CD4-positive, alpha-beta T cell treated with Interferon gamma for 1 hour (primary cell): ENCODE results near the gene CDIP1.

Experiments
- DNase-seq: peaks from one replicate; pipeline ENCODE4 v3.0.0-alpha.2; 2020

CDIP1 gene

DNA sequence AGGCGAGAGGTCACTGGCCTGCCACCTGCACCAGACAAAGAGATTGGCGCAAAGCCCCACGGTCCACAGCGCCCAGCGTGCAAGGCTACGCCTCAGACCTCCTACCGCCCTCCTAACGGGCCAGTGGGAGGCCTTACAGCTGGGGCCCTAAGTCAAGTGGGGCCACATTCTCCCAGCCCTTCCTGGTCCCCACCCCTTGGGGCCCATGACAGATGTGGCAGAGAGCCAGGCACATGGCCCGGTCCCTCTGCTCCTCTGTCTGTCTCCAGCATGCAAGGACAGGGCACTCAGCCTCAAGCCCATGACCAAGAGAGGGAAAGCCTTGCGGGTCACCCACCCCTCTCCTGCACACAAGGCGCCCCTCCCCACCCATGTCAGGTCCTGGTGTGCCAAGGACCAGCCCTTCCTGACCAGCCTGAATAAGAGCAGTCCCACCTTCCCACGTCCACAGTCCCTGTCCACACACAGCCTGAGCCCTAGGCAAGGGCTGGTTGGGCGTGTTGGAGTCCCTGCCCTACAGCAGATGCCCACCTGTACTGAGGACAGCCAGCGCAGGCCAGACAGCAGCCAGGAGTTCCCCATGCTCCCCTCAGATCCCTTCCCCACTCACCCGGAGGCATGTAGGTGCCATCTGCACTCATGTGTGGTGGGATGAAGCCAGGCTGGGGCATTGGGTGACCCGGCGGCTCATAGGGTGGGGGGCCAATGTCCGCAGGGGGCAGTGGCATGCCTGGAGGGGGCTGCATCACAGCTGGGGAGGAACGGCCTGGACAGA is 25.3 kb downstream of the CDIP1 start:
- DNase-seq = no peak

DNA sequence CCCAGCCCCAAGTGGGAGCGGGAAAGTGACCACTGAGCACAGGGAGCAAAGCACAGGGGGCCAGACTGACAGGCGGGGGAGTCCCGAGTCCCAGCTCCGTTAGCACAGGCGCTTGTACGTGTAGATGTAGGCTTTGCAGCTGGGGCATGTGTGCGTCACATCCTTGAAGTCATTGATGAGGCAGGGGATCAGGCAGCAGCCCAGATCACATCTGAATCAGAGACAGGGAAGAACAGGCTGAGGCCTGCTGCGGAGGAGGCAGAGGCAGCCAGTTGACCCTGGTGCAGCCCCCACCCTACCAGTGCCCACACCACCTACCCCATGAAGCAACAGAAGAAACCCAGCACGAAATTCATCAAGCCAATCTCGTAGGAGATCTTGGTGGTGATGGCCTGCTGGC is 26.1 kb downstream of the CDIP1 start:
- DNase-seq = no peak

DNA sequence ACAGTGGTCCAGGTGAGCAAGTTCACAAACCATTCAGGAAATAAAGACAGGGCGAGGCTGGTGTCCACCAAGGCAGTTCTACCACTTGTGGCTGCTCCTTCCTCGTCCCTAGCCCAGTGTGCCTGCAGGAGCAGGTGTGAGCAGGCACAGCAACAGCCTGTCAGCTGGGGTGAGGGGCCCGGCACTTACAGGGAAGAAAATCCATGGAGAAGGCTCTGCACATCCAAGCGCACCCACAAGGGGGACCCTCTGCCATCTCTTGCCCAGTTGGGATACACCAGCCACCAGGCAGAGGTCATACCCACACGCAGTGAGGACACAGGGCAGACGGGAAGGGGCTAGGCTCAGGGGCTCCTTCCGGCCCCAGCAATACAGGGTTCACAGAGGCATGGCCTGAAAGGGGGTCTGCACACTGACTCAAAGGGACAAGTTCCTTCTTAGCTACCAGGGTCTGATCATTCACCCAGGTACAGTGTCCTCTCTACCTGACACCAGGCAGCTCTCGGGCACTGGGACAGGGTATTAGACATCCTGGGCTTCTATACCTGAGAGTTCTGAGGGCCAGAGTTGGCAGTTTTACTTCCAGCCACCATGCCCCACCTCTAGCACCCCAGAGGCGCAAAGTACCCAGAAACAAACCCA is 27.0 kb downstream of the CDIP1 start:
- DNase-seq = no peak

DNA sequence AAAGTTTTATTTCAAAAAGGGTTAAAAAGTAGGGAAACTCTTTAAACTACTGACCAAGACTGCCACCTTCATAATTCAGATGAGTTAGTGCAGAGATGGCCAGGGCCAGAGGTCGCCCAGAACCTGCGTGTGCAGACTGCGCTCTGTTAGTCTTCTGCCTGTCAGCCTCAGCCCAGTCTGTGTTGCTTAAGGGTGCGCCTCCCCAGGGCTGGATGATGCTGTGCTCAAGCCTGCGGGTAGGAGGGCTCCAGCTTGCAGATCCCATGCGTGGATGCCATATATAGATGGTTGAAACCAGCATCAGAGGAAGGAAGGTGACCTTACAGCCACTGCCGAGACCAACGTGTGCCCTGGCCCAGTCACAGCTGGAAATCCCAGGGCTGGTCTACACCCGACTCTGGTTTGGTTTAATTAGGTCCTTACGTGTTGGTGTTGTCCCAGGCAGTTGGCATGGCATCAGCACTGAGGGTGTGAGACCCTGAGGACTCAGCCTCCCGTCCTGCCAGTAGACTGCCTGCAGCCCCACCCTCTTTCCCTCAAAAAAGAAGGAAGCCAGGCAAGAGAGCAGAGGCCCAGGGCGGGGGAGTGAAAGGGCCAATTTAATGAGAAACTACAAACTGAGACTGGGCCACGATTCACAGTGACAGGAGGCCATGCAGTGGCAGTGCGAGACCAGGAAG is 27.7 kb downstream of the CDIP1 start:
- no peak for DNase-seq

DNA sequence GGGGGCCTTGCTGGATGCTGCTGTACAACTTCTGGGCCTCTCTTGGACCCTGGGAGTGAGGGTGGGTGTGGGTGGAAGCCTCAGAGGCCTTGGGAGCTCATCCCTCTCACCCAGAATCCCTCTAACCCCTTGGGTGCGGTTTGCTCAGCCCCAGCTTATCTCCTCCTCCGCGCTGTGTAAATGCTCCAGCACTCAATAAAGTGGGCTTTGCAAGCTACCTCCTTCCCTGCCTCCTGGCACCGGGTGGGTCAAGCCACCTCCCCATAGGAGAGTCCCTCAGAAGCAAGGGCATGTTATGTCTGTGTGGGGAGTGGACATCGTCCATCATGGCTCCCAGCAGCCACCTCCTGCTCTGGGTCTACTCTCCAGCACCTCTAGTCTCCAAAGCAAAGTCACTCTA is 28.4 kb downstream of the CDIP1 start:
- DNase-seq = no peak

DNA sequence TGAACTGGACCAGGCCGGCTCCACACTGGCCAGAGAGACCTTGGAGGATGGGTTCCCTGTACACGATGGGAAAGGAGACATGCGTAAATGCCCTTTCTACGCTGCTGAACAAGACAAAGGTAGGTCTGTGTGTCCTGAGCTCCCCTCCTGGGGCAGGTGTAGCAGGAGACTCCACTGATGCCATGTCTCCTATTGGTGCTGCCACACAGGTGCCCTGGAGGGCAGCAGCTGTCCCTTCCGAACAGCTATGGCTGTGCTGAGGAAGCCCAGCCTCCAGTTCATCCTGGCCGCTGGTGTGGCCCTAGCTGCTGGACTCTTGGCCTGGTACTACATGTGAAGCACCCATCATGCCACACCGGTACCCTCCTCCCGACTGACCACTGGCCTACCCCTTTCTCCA is 29.2 kb downstream of the CDIP1 start:
- no peak for DNase-seq

DNA sequence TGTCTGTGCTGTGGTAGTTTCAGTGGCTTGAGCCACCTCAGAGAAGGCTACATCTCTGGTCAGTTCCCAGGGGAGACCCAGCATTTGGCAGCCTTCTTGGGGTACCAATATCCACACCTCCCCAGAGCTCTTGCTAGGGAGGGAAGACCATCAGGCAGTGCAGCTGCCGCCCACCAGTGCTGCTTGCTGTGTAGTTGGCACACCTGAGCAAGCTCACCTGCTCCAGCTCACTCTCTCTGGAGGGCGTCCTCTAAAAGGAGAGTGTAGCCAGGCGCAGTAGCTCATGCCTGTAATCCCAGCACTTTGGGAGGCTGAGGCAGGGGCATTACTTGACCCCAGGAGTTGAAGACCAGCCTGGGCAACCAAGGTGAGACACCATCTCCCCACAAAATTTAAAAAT is 29.8 kb downstream of the CDIP1 start:
- DNase-seq = no peak

DNA sequence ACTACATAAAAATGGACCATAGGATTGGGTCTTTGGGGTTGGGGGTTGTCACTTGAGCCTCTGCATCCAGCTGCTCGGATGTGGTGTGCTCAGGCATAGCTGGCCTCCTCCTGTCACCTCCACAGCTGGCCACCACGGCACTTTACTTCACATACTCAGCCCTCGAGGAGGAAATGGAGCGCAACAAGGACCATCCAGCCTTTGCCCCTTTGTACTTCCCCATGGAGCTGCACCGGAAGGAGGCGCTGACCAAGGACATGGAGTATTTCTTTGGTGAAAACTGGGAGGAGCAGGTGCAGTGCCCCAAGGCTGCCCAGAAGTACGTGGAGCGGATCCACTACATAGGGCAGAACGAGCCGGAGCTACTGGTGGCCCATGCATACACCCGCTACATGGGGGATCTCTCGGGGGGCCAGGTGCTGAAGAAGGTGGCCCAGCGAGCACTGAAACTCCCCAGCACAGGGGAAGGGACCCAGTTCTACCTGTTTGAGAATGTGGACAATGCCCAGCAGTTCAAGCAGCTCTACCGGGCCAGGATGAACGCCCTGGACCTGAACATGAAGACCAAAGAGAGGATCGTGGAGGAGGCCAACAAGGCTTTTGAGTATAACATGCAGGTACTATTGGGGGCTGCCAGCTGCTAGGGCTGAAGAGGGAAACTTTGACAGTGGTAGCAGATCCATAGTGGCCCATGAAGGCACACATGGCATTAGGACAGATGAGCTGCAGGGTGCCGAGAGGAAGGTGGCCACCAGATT is 30.8 kb downstream of the CDIP1 start:
- no peak for DNase-seq

DNA sequence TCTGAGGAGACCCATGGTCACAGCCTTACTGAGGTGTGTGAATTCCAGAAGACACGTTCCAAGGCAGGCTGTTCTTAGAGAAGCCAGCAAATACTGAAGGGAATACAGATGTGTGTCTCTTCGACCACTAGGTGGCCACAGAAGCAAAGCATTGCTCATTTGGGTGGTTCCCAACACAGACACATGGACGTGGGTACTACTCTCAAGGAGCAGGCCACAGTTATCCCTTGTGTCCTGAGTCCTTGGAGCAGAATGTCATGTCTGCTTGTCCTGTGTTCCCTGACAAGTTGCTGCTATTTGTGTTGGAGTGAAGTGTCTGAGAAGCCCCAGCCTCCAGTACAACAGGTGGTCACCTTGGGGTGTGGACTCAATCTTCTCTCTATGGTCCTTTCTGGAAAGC is 32.1 kb downstream of the CDIP1 start:
- DNase-seq = peak; percentile 71

DNA sequence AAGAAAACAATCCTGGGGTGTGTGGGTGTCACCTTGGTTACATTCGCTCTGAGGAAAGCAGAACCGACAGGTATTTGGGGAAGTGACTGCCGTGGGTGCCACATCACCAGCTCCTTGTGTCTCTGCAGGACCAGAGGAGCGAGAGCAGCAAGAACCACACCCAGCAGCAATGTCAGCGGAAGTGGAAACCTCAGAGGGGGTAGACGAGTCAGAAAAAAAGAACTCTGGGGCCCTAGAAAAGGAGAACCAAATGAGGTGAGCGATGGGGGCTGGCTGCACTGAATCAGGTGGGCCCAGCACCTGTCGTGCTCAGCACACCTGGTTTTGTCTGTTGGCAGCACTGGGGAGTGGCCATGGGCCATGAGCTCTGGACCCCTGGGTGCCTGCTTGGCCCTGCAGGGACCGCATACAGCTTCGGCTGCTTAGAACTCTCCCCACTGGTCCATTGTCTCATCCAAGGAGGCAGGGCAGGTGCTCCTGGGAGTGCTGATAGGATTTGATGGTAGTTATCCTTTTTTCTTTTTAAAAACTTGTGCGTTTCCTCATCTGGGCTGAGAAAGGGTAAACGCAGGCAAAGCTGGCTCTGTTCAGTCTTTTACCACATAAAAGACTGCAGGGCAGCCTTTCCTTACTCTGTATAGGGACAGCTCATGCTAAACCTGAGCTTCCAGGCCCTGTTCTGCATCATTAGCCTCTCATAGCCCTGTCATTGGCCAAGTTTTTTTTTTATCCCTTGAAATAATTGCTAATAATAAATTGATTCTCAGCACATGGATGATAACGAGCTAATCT is 33.0 kb downstream of the CDIP1 start:
- peak; percentile 93 for DNase-seq

DNA sequence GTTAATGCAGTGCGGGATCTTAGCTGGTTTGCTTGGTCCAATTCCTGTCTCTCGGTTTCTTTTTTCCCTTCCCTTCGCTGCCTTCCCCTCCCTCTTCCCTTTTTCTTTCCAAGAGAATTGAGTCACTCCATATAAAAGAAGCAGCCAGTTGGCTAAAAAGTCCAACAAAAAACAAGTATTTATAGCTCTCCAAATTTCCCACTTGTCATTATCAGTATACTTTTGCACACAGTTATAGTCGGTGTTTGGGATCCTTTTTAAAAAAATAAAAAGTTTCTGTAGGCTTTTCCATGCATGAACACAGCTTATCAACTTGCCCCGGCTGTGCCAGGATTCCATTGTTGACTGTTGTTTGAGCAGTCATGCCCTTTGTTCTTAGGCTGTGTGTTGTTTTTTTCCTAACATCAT is 37.5 kb downstream of the CDIP1 start:
- DNase-seq = no peak

DNA sequence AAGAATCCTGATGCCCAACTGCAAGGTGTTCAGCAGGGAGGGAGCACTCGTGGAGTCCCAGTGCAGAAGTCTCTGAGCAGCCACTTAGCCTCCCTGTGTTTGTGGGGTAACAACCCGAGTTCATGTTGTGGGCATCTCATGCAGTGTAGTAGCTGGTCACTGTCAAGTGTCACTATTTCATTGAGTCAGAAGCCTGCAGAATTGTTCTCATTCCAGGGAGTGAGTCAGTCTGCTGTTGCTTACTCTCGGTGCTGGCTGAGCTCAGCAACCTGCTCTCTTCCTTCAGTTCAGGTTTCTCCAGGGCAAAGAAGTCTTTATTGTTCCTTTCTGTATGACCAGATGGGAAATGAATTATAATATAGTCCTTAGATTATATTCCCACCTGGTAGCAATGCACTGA is 38.3 kb downstream of the CDIP1 start:
- no peak for DNase-seq

DNA sequence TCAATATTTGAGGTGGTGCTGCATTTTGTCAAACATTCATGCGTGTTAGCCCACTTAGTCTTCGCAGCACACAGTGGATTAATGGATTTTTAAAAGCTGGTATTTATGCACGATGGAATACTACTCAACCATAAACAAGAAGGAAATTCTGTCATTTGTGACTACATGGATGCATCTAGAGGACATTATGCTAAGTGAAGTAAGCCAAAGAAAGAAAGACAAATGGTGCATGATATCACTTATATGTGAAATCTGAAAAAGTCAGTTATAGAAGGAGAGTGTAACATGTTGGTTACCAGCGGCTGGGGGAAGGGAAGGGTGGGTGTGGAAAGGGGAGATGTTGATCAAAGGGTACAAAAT is 39.4 kb downstream of the CDIP1 start:
- no peak for DNase-seq

DNA sequence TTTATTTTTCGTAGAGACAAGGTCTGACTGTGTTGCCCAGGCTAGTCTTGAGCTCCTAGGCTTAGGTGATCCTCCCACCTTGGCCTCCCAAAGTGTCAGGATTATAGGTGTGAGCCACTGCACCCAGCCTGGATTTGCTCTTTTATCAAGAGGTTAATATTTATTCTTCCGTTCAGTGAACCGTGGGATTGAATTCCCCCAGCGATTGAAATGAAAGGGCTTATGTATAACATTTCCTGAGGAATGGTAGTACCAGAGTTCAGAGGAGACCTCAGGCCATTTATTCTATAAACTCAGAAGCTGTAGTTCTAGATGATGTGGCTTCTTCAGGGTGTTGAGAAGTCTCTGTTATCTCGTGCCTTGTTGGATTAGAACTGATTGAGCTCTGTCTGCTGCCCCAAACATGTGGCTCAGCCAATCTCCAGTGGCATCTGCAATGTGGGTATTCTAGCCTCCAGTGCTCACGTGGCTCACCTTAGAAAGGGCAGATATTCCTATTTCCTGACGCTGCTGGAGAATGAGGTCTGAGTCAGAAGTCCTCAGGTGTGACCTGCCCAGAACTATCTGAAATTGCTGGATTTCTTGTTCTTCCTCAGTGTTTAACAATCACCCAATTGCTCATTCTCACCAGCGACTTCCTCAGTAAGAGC is 39.9 kb downstream of the CDIP1 start:
- DNase-seq = no peak

DNA sequence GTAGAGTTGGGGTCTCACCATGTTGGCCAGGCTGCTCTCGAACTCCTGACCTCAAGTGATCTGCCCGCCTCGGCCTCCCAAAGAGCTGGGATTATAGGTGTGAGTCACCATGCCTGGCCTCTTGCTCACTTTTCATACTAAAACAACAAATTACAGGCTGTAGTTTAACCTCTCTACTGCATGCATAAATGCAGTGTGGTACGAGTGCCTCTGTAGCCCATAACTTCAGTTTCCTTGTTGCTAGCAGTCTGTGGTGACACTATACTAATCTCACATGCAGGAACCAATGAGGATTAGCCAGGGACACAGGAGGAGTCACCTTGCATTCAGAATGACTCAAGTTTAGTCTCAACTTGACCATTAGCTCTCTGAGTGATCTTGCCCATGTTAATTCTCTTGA is 42.3 kb downstream of the CDIP1 start:
- no peak for DNase-seq

DNA sequence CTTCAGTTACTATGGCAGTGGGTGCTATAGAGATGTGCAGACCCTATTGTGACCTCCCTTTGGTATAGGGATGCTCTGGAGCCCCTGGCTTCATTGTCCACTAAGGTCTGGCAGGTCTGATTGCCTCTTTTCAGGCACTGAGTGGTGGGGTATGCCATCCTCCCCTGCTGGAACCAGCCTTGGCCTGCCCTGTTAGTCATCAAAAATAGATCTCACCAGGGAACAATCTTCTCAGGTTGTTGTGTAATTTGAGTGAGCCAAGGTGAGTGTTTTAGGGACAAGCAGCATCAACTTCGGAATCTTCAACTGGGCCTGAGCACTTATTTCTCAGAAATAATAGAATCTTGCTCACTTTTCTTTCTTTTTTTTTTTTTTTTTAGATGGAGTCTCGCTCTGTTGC is 42.8 kb downstream of the CDIP1 start:
- no peak for DNase-seq

DNA sequence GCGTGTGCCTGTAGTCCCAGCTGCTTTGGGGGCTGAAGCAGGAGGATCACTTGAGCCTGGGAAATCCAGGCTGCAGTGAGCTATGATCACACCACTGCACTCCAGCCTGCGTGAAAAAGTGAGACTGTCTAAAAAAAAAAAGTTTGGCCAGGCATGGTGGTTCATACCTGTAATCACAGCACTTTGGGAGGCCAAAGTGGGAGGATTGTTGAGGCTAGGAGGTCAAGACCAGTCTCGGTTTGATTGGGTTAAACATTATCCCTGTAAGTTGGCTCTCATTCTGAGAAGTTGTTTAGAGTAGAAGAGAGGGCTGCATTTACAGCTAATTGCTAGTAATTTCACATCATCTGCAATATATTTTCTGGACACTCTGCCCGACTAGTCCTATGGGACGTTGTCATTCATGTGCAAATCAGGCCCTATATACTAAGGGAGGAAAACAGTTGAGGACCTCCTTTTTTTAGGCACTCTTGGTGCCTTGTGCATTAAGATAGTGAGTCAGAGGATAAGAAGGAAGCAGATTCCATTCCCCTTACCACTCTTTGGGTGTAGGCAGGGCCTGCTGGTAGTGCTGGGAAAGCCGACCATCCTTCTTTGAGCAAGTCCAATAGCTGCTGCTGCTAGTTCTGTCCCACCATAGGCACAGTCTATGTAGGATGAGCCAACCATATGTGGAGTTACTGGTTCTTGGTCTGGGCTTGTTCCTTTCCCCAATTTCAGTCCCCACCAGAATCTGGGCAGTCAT is 43.7 kb downstream of the CDIP1 start:
- no peak for DNase-seq

DNA sequence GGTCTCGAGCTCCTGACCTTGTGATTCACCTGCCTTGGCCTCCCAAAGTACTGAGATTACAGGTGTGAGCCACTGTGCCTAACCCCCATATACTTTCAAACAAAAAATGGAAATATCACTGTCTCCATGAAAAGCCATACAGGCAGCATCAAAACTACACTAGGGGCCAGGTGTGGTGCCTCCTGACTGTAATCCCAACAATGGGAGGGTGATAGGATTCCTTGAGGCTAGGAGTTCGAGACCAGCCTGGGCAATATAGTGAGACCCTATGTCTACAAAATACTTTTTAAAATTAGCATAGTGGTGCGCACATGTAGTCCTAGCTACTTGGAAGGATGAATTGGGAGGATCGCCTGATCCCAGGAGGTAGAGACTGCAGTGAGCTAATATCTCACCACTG is 46.7 kb downstream of the CDIP1 start:
- no peak for DNase-seq

DNA sequence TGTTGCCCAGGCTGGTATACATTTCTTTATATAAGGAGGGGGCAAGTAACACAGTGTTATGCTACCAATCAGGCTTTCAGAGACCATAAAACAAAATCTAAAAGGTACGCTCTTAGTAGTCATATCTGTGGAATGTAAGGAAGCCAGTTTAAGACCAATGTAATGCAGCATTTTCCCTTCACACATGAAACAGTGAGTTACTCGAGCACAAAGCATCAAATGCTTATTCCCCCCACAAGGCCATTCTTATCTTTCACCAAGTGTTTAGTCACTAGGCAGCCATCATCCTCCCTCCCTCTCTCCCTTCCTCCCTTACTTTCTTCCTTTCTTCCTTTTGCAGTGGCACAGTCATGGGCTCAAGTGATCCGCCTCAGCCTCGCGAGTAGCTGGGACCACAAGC is 49.5 kb downstream of the CDIP1 start:
- DNase-seq = no peak

DNA sequence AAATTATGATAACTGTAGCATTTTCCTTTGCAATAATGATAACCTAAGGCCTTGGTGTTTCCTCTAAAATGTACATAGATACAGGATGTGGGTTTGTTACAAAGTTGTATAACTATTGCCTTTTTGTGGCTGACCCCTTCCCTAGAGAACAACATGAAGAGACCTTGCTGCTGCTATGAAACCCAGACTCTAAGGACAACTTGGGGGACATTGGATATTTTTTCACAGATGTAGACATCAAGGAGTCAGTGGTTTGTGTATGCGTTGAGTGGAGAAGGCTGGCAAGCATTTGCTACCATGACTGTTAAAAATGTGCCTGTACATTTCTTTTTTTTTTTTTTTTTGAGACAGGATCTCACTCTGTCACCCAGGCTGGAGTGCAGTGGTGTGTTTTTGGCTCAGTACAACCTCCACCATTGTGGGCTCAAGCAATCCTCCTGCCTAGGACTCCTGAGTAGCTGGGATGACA is 50.0 kb downstream of the CDIP1 start:
- no peak for DNase-seq

DNA sequence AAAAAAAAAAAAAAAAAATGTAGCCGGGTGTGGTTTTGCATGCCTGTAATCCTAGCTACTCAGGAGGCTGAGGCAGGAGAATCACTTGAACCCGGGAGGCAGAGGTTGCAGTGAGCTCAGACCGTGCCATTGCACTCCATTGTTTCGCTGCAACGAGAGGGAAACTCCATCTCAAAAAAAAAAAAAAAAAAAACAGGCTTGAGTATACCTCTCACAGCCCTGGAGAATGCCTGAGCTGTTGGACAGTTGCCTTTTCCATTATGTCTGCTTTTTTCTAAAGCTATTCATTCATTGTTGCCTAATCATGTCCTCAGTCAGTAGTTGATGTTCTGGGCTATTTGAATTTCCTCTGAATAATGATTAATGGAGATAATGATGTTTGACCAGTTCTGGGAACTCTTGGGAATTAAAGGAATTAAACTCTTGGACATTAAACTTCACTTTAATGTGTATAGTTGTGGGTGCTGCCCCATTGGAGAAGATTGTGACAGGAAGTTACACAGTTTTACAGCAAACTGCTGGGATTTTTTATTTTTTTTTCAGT is 50.5 kb downstream of the CDIP1 start:
- no peak for DNase-seq
